Measurements from ENCODE around the gene GTPBP4. TPM values are rescaled to one million over a fixed set of nuclear protein-coding genes. Genes with fewer than 3 reads are reported as not detected.

GTPBP4 gene
- total RNA-seq, 4 donors from 2014 or later: 18.3 to 39.1 (median 27.4) TPM

DNA sequence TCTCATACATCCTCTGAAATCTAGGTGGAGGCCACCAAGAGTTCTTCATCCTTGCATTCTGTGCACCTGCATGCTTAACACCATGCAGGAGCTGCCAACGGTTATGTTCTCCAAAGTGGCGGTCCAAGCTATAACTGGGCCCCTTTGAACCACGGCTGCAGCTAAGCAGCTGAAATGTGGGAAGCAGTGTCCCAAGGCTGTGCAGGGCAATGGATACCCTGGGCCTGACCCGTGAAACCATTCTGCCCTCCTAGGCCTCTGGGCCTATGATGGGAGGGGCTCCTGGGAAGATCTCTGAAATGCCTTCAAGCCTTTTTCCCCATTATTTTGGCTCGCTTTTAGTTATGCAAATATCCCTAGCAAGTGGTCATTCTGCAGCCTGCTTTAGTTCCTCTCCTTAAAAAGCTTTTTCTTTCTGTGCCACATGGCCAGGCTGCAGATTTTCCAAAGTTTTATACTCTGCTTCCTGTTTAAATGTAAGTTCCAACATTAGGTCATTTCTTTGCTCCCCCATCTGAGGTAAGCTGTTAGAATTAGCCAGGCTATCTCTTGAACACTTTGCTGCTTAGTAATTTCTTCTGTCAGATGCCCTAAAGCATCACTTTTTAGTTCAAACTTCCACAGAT lies 7.7 kb upstream of the GTPBP4 start:
- Histone ChIP-seq H3K27ac (replicated peaks in 1 of 4) (no peak overlapping the region), H3K27me3 (no peaks in the 10 kb centered on the region), H3K36me3 (peaks cover 0 to 10% (median 0%) of the 10 kb centered on the region in 4 donors), H3K4me3 (no peak overlapping the region), H3K9me3 (peaks cover 0 to 23% (median 14%) of the 10 kb centered on the region in 4 donors), H3K4me1 (no peaks in the 10 kb centered on the region)
- TF ChIP-seq POLR2AphosphoS5 (IDR thresholded peaks at IDR 0.05) (no peak), CTCF (IDR thresholded peaks at IDR 0.05) (no peak), POLR2A (IDR thresholded peaks at IDR 0.05; ENCODE audit: low read depth) (no peak), EP300 (IDR thresholded peaks at IDR 0.05) (no peak)
- intact Hi-C loops (cut with DNase I): no loop called here
- 96% methylated on average over 5 of the region's 5 CpGs for WGBS
- no peak for DNase-seq (ENCODE audit: extremely low spot score)

DNA sequence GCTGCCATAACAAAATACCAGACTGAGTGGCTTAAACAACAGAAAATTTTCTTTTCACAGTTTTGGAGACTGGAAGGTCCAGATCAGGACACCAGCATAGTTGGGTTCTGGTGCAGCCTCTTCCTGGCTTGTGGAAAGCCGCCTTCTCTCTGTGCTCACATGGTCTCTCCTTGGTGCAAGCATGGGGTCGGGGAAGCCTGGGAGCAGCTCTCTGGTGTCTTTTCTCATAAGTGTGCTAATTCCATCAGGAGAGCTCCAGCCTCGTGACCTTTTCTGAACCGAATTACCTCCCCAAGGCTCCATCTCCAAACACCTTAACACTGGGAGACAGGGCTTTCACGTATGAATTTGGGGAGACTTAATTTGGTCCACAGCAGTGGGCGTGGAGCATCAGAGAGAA lies 4.8 kb upstream of the GTPBP4 start:
- H3K27ac ChIP-seq (replicated peaks in 1 of 4): no peak overlapping the region
- H3K4me3 ChIP-seq: no peak overlapping the region
- peaks cover 0 to 10% (median 0%) of the 10 kb centered on the region in 4 donors for H3K36me3 ChIP-seq
- intact Hi-C loops (cut with DNase I): no loop called here
- 92% methylated on average over 6 of the region's 6 CpGs for WGBS
- H3K9me3 ChIP-seq: peaks cover 0 to 21% (median 12%) of the 10 kb centered on the region in 4 donors
- no peak for TF ChIP-seq POLR2AphosphoS5 (IDR thresholded peaks at IDR 0.05)
- TF ChIP-seq EP300 (IDR thresholded peaks at IDR 0.05): no peak
- no peak for TF ChIP-seq POLR2A (IDR thresholded peaks at IDR 0.05; ENCODE audit: low read depth)
- no peak for TF ChIP-seq CTCF (IDR thresholded peaks at IDR 0.05)
- H3K4me1 ChIP-seq: peaks cover 7 to 12% (median 10%) of the 10 kb centered on the region in 4 donors
- DNase-seq (ENCODE audit: extremely low spot score): no peak
- no peaks in the 10 kb centered on the region for H3K27me3 ChIP-seq

DNA sequence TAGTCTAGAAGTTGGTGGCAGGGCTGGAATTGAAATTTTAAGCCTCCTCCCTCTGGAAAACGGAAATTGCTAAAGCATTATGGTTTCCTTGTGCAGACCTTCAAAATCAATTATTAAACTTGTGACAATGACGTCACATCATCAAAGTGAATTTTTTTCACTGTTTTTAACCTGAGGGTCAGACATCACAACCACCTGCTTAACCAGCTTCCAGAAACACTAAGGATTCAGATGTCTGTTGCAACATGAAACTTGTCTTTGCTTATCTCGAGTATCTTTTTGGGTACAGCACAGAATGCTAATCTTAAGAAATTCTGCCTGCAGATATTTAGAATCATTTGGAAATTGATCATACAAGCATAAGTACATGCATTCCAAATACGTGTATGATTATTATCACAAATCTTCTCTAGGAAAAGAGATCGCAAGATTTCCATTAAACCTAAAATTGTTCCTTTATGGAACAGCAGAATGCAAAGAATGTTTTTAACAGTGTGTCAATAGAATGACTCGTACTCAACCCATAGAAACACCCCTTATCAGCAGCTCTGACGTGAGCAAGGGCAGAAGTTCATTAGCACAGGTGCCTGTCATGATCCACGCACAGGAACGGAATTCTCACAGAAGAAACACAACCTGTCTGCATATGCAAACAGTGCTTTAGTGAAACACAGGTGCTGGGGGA lies 4.1 kb upstream of the GTPBP4 start:
- intact Hi-C loops (cut with DNase I): no loop called here
- 87% methylated on average over 9 of the region's 9 CpGs for WGBS
- H3K4me3 ChIP-seq: no peak overlapping the region
- peaks cover 0 to 10% (median 0%) of the 10 kb centered on the region in 4 donors for H3K36me3 ChIP-seq
- TF ChIP-seq EP300 (IDR thresholded peaks at IDR 0.05): no peak
- TF ChIP-seq CTCF (IDR thresholded peaks at IDR 0.05): no peak
- TF ChIP-seq POLR2A (IDR thresholded peaks at IDR 0.05; ENCODE audit: low read depth): no peak
- TF ChIP-seq POLR2AphosphoS5 (IDR thresholded peaks at IDR 0.05): no peak
- H3K27ac ChIP-seq (replicated peaks in 1 of 4): no peak overlapping the region
- no peak for DNase-seq (ENCODE audit: extremely low spot score)
- peaks cover 8 to 17% (median 14%) of the 10 kb centered on the region in 4 donors for H3K4me1 ChIP-seq
- H3K9me3 ChIP-seq: peaks cover 0 to 14% (median 5%) of the 10 kb centered on the region in 4 donors
- H3K27me3 ChIP-seq: no peaks in the 10 kb centered on the region

- Histone ChIP-seq H3K9me3 (peaks cover 0 to 3% (median 0%) of the 10 kb centered on the region in 4 donors), H3K36me3 (peaks cover 0 to 4% (median 0%) of the 10 kb centered on the region in 4 donors), H3K27me3 (no peaks in the 10 kb centered on the region), H3K27ac (replicated peaks in 1 of 4) (no peak overlapping the region), H3K4me3 (no peak overlapping the region), H3K4me1 (peaks cover 18 to 30% (median 26%) of the 10 kb centered on the region in 4 donors)
- intact Hi-C loops (cut with DNase I): loop anchor here (5.0 kb wide), 1 partner anchor 53 kb away; the partner anchor contains the start of gene LARP4B
- TF ChIP-seq POLR2A (IDR thresholded peaks at IDR 0.05; ENCODE audit: low read depth): no peak
- TF ChIP-seq CTCF (IDR thresholded peaks at IDR 0.05): no peak
- no peak for TF ChIP-seq POLR2AphosphoS5 (IDR thresholded peaks at IDR 0.05)
- TF ChIP-seq EP300 (IDR thresholded peaks at IDR 0.05): no peak
- 83% methylated on average over 2 of the region's 2 CpGs for WGBS
- no peak for DNase-seq (ENCODE audit: extremely low spot score)
These were observed 2.9 kb upstream of the GTPBP4 start for GRCh38 chr10:985361-985760.

Measured in esophagus muscularis mucosa (tissue), 4 donors.